ENCODE measurements around the gene PCSK4. TPM values are rescaled to one million over a fixed set of nuclear protein-coding genes. Genes with fewer than 3 reads are reported as not detected.

Gene PCSK4
- total and polyA plus RNA-seq, 12 donors = 0.38 to 3.9 (median 1.4) TPM

DNA sequence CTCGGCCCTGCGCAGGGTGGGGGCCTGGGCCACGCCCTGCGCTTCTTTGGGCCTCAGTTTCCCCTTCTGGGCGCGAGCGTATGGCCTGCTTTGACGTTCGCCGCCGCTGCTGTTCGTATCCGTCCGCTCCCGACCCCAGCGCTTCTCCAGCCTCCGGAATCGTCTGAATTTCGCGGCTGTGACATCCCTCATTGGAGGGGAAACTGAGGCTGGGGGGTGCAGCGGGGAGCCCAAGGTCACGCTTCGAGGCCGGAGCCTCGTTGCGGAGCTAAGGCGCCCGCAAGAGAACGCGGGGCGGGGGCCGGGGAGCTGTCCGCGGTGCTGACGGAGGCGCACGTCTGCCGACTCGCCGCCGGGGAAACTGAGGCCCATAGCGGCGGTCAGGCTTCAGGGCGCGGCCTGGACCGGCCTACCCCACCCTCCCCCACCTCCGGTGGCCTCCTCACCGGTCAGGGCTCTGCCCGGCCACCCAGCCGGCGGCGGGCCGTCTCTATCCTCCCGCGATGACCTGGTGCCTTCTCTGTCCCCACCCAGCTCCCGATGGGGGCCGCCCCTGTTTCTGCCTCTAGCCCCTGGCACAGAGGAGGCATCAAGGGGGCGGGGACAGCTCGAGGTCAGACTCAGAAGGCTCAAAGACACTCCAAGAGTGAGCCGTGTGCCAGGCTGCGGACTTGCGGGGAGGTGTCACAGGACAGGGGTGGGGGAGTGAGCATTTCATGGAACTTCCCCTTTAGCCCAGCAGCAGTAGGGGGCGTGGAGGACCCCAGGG, 43.3 kb downstream of the PCSK4 start:
- DNase-seq (no peak), ATAC-seq (no peak)
- Histone ChIP-seq H3K4me1 (peaks cover 8 to 26% (median 23%) of the 10 kb centered on the region in 9 donors), H3K9me3 (no peaks in the 10 kb centered on the region), H3K27ac (no peak overlapping the region), H3K4me3 (peak overlapping the region in 6 of 10 donors; percentile 5 to 49 (median 47)), H3K27me3 (peaks cover 37 to 71% (median 66%) of the 10 kb centered on the region in 7 donors), H3K36me3 (peaks cover 0 to 17% (median 3%) of the 10 kb centered on the region in 9 donors)
- TF ChIP-seq, protein P1, sequence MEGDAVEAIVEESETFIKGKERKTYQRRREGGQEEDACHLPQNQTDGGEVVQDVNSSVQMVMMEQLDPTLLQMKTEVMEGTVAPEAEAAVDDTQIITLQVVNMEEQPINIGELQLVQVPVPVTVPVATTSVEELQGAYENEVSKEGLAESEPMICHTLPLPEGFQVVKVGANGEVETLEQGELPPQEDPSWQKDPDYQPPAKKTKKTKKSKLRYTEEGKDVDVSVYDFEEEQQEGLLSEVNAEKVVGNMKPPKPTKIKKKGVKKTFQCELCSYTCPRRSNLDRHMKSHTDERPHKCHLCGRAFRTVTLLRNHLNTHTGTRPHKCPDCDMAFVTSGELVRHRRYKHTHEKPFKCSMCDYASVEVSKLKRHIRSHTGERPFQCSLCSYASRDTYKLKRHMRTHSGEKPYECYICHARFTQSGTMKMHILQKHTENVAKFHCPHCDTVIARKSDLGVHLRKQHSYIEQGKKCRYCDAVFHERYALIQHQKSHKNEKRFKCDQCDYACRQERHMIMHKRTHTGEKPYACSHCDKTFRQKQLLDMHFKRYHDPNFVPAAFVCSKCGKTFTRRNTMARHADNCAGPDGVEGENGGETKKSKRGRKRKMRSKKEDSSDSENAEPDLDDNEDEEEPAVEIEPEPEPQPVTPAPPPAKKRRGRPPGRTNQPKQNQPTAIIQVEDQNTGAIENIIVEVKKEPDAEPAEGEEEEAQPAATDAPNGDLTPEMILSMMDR (IDR thresholded peaks at IDR 0.05) = no peak
- intact Hi-C loops (cut with DNase I) = loop anchor here in 2 of 10 donors (10.0 kb wide), 1 partner anchor 68 kb away; the partner anchor contains the start of gene ADAMTSL5 (in 2 of the 2)
- WGBS, 2 donors = 2 to 4% methylated on average over 58 to 63 of the region's 63 CpGs

DNA sequence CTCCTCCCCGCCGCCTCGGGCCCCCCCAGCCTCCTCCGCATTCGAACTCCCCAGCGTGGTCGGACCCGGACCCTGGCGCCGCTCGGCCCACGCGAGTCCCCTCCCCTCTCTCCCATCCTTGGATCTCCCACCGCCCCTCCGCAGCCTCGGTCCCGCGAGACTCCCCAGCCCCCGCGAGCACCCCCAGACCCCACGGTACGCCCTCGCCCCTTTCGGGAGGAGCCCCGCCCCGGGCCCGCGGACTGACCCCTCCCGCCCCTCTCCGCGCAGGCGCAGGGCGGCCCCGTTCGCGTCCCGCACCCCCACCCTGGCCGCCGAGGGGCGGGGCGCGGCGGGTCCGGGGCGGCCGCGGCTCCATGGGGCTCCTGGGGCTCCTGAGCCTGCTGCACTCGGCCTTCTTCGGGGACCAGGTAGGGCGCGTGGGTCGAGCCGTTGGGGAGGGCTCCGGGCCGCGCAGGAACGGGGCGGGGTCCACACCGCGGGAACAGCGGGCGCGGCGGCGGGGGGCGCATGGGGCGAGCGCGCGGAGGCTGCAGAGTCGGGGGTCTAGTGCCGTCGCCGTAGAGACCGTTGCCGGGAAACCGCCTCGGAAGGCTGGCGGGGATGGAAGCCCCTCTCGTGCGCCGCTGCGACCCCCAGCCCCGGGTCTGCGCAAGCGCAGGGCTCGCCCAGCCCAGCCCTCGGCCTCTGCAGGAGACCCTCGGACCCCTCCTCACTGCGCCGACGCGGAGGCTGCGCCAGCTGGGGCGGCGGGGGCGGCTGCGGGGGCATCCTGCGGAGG, 44.0 kb downstream of the PCSK4 start:
- intact Hi-C loops (cut with DNase I) = loop anchor here in 2 of 10 donors (10.0 kb wide), 1 partner anchor 69 kb away; the partner anchor contains the start of gene ADAMTSL5 (in 2 of the 2)
- TF ChIP-seq, protein P1 (IDR thresholded peaks at IDR 0.05) = no peak
- H3K9me3 ChIP-seq = no peaks in the 10 kb centered on the region
- 1 to 2% methylated on average over 73 to 98 of the region's 99 CpGs for WGBS, 2 donors
- peaks cover 33 to 63% (median 58%) of the 10 kb centered on the region in 7 donors for H3K27me3 ChIP-seq
- peak in 1 of 8 donors; percentile 17 for ATAC-seq
- H3K4me1 ChIP-seq = peaks cover 8 to 26% (median 24%) of the 10 kb centered on the region in 9 donors
- H3K36me3 ChIP-seq = peaks cover 0 to 25% (median 11%) of the 10 kb centered on the region in 9 donors
- H3K27ac ChIP-seq = no peak overlapping the region
- H3K4me3 ChIP-seq = peak overlapping the region in 9 of 10 donors; percentile 5 to 57 (median 47)
- DNase-seq = no peak

DNA sequence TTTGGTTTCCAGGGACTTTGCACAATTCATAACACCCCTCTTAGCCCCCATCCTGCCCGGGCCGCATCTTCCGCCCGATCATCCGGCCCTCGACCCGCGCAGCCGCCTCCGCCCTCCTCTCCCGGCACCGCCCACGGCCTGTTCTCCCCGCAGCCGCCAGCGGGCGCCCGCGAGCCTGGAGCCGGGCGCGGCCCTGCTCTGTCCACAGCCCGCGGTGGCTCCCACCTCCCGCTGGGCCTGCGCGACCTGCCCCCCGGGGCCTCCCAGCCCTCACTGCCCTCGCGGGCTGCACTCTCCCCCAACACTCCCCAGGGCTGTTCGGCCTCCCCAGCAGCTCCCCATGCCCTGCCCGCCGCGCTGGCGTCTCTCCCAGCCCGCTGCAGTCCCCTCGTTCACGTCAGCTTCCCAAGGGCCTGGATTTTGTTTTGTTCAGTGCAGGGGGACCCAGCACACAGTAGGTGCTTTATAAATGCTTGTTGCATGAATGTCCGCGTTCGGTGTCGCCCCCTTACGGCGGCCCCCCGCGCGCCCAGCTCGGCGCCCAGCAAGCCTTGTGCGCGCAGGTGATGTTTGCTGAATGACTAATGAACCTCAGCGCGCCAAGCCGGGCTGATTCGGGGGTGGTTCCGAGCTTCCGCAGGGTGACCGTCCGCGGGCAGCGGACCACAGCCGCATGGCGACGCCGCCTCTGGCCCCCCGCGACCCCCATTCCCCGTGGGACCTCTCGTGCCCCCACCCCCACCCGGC, 44.8 kb downstream of the PCSK4 start:
- Histone ChIP-seq H3K9me3 (no peaks in the 10 kb centered on the region), H3K4me3 (peak overlapping the region in 9 of 10 donors; percentile 18 to 57 (median 47)), H3K4me1 (peaks cover 11 to 34% (median 29%) of the 10 kb centered on the region in 9 donors), H3K36me3 (peaks cover 0 to 32% (median 19%) of the 10 kb centered on the region in 9 donors), H3K27ac (peak overlapping the region in 1 of 10 donors; percentile 54), H3K27me3 (peaks cover 28 to 56% (median 50%) of the 10 kb centered on the region in 7 donors)
- ATAC-seq (peak; percentile 87 to 92 (median 88)), DNase-seq (peak; percentile 46 to 75)
- WGBS, 2 donors = 3 to 4% methylated on average over 65 to 70 of the region's 70 CpGs
- TF ChIP-seq, protein P1 (IDR thresholded peaks at IDR 0.05) = peak; percentile 86 to 98 (median 93)
- intact Hi-C loops (cut with DNase I) = loop anchor here in 2 of 10 donors (10.0 kb wide), 1 partner anchor 69 kb away; the partner anchor contains the start of gene ADAMTSL5 (in 2 of the 2)
